HG03097 (cell line): ENCODE results near the gene PTHLH.

Source experiments
- ATAC-seq: cut with Tn5 transposase; IDR thresholded peaks from one replicate; pipeline ENCODE4 v1.9.1; 2021; ENCODE audit not compliant: unreplicated experiment, low FRiP score

Gene PTHLH

GRCh38 chr12:27975222-27976136 lies 2.9 kb upstream of the PTHLH start:
- ATAC-seq: no peak

- no peak for ATAC-seq
Observed at GRCh38 chr12:27974735-27975221, 2.2 kb upstream of the PTHLH start.

GRCh38 chr12:27973487-27973890 lies 956 bp upstream of the PTHLH start:
- no peak for ATAC-seq

- no peak for ATAC-seq
Observed at GRCh38 chr12:27971606-27972005, 927 bp downstream of the PTHLH start.

GRCh38 chr12:27971121-27971489 lies 1.4 kb downstream of the PTHLH start:
- ATAC-seq: no peak

GRCh38 chr12:27970401-27971120 lies 2.0 kb downstream of the PTHLH start:
- ATAC-seq: peak; percentile 29

- ATAC-seq: peak; percentile 86
Observed at GRCh38 chr12:27969624-27970400, 2.7 kb downstream of the PTHLH start.

GRCh38 chr12:27968972-27969623 lies 3.4 kb downstream of the PTHLH start:
- ATAC-seq: no peak

GRCh38 chr12:27967551-27968054 lies 4.9 kb downstream of the PTHLH start:
- ATAC-seq: no peak

- ATAC-seq: no peak
Observed at GRCh38 chr12:27966870-27967269, 5.7 kb downstream of the PTHLH start.

GRCh38 chr12:27965966-27966365 lies 6.6 kb downstream of the PTHLH start:
- ATAC-seq: no peak

GRCh38 chr12:27965411-27965810 lies 7.1 kb downstream of the PTHLH start:
- no peak for ATAC-seq

GRCh38 chr12:27964123-27964522 lies 8.4 kb downstream of the PTHLH start:
- no peak for ATAC-seq

GRCh38 chr12:27960821-27961220 lies 11.7 kb downstream of the PTHLH start:
- ATAC-seq: no peak

GRCh38 chr12:27958675-27959074 lies 13.9 kb downstream of the PTHLH start:
- no peak for ATAC-seq

- ATAC-seq: no peak
Observed at GRCh38 chr12:27957366-27957765, 15.2 kb downstream of the PTHLH start.

GRCh38 chr12:27953817-27954216 lies 18.7 kb downstream of the PTHLH start:
- ATAC-seq: no peak

- ATAC-seq: no peak
Observed at GRCh38 chr12:27953348-27953747, 19.2 kb downstream of the PTHLH start.

- ATAC-seq: no peak
Observed at GRCh38 chr12:27952510-27952909, 20.0 kb downstream of the PTHLH start.

- ATAC-seq: no peak
Observed at GRCh38 chr12:27951898-27952297, 20.6 kb downstream of the PTHLH start.
